ENCODE data around the gene ERP27.

GRCh38 chr12:14946861-14947260 is 8.5 kb upstream of the ERP27 start:
- no peak for TF ChIP-seq POLR2A (IDR thresholded peaks at IDR 0.05)
- TF ChIP-seq CTCF (IDR thresholded peaks at IDR 0.05): no peak

Measured in thyroid gland (tissue), 4 donors.